ENCODE data around the gene TTC23L. TPM values are rescaled to one million over a fixed set of nuclear protein-coding genes. Genes with fewer than 3 reads are reported as not detected.

TTC23L gene
- total and polyA plus RNA-seq, 2 of the 8 experiments (the other 6 are each of a cell fraction or from before 2014, with no cell fraction given), result 1.1 to 2.4 TPM

- H3K23me2 ChIP-seq (ENCODE audit: low read depth, low read length), result no peaks in the 10 kb centered on the region
- 89% methylated on average over 2 of the region's 2 CpGs; no CpG with 5 or more reads in 1 of the 2 experiments for WGBS, 2 experiments (ENCODE audit: extremely low coverage in 1 of 2, insufficient coverage in 1 of 2, insufficient read length in 1 of 2, insufficient replicate concordance in 2 of 2, low coverage in 1 of 2, low lambda C conversion rate in 2 of 2, missing lambda C conversion rate in 1 of 2)
- peaks cover 0 to 11% (median 0%) of the 10 kb centered on the region in 4 experiments; a peak in 1 of 7 replicates for H3K4me1 ChIP-seq (replicated peaks in 1 of 4; ENCODE audit: control insufficient read depth in 3 of 4, insufficient read depth in 4 of 4, low read length in 3 of 4)
- H2AFZ ChIP-seq (ENCODE audit: low read length), result no peak overlapping the region
- no peak overlapping the region for H3K18ac ChIP-seq (ENCODE audit: extremely low read depth, low read length)
- no peak overlapping the region for H3K4ac ChIP-seq (replicated peaks; ENCODE audit: insufficient read length, low read depth, low read length)
- H3K14ac ChIP-seq (ENCODE audit: insufficient read length), result no peak overlapping the region
- H4K5ac ChIP-seq (ENCODE audit: insufficient read length, low read depth, low read length), result no peak overlapping the region
- H2BK5ac ChIP-seq (ENCODE audit: low read depth, low read length), result no peak overlapping the region; the same call in 1 of the 2 replicates
- TF ChIP-seq SP1 (IDR thresholded peaks at IDR 0.05; ENCODE audit: low read depth, low read length) (no peak), MAFK (IDR thresholded peaks at IDR 0.05; ENCODE audit: low read depth, low read length) (no peak), RNF2 (IDR thresholded peaks at IDR 0.05; ENCODE audit: borderline replicate concordance, low read depth, low read length, missing control alignments, poor library complexity, severe bottlenecking) (no peak)
- no peak for DNase-seq (ENCODE audit: low read depth in 1 of 2, low spot score in 2 of 2)
- no peaks in the 10 kb centered on the region for H3K79me1 ChIP-seq (ENCODE audit: low read depth, low read length)
- H2AK5ac ChIP-seq (ENCODE audit: low read depth, low read length), result no peak overlapping the region
- H3K9ac ChIP-seq (replicated peaks in 1 of 4; ENCODE audit: extremely low read depth in 1 of 4, low read depth in 3 of 4, low read length in 3 of 4), result no peak overlapping the region
- H3K79me2 ChIP-seq (ENCODE audit: control insufficient read depth in 1 of 2, insufficient read depth in 2 of 2, low read length in 2 of 2), result no peaks in the 10 kb centered on the region
- H2BK15ac ChIP-seq (ENCODE audit: low read length), result no peak overlapping the region
- no peak overlapping the region for H3K56ac ChIP-seq (replicated peaks; ENCODE audit: insufficient read length, low read depth, low read length)
- no peak overlapping the region for H4K91ac ChIP-seq (replicated peaks; ENCODE audit: insufficient read length, low read length)
- CTCF ChIA-PET (ENCODE audit: partially characterized antibody), result interaction anchor here (0.7 to 4.9 kb wide), 49 partner anchors 7 to 435 kb away, joined by 3 to 44 read pairs (median 5); partner anchors contain the start of genes BRIX1, RAD1 and TTC23L
- no peak overlapping the region for H2BK20ac ChIP-seq (ENCODE audit: low read length)
- H3K36me3 ChIP-seq (ENCODE audit: control insufficient read depth in 2 of 4, insufficient read depth in 4 of 4, low read length in 3 of 4), result peaks cover 0 to 4% (median under 1%) of the 10 kb centered on the region in 4 experiments; a peak in 2 of 8 replicates
- H2BK12ac ChIP-seq (ENCODE audit: low read depth, low read length), result no peak overlapping the region
- POLR2A ChIA-PET (ENCODE audit: partially characterized antibody), result interaction anchor here (0.6 to 2.3 kb wide), 6 partner anchors 16 to 410 kb away, joined by 3 to 11 read pairs (median 4); partner anchors contain the start of genes BRIX1, RAD1 and TTC23L
- H3K4me2 ChIP-seq (ENCODE audit: insufficient read depth in 1 of 2, low read depth in 2 of 2, low read length in 2 of 2), result no peak overlapping the region
- H3K4me3 ChIP-seq (ENCODE audit: extremely low read depth in 1 of 4, insufficient read depth in 2 of 4, low read depth in 3 of 4, low read length in 4 of 4), result no peak overlapping the region
- no peak overlapping the region for H4K8ac ChIP-seq (ENCODE audit: extremely low read depth, insufficient read depth, low read length)
- H2BK120ac ChIP-seq (replicated peaks; ENCODE audit: low read depth, low read length), result no peak overlapping the region
- no peak for FAIRE-seq
- no peaks in the 10 kb centered on the region for H3K9me3 ChIP-seq (ENCODE audit: insufficient read depth in 2 of 2, low read depth in 1 of 2, low read length in 1 of 2)
- no peak overlapping the region for H3K27ac ChIP-seq (ENCODE audit: low read depth, low read length)
- H3K27me3 ChIP-seq (replicated peaks in 1 of 4; ENCODE audit: control insufficient read depth in 3 of 4, extremely low read depth in 1 of 4, insufficient read depth in 3 of 4, low read length in 3 of 4), result no peaks in the 10 kb centered on the region
- no peaks in the 10 kb centered on the region for H4K20me1 ChIP-seq (replicated peaks in 1 of 2; ENCODE audit: control insufficient read depth in 1 of 2, insufficient read depth in 2 of 2, low read length in 2 of 2)
- H3K23ac ChIP-seq (ENCODE audit: insufficient read length), result no peak overlapping the region
Measured at GRCh38 chr5:34899066-34899465, 60.1 kb downstream of the TTC23L start.

Measured in H1 (cell line).